Measurements from ENCODE around the gene MPG. TPM values are rescaled to one million over a fixed set of nuclear protein-coding genes. Genes with fewer than 3 reads are reported as not detected.

Gene MPG
- total RNA-seq, 1 experiment from 2014 or later: 85.7 TPM

- CTCF ChIA-PET: no interaction called here
- Histone ChIP-seq H3K36me3 (ENCODE audit: control insufficient read depth, insufficient read depth, low read length) (no peaks in the 10 kb centered on the region), H3K4me1 (ENCODE audit: control insufficient read depth, insufficient read depth, low read length) (peaks cover 42% of the 10 kb centered on the region), H3K27ac (ENCODE audit: low read length) (peak overlapping the region; percentile 86), H3K27me3 (ENCODE audit: control insufficient read depth, insufficient read depth, low read length) (no peaks in the 10 kb centered on the region), H3K9me3 (ENCODE audit: control insufficient read depth, insufficient read depth, low read depth, low read length) (no peaks in the 10 kb centered on the region), H3K4me3 (ENCODE audit: low read depth in 2 of 2, low read length in 2 of 2) (peak overlapping the region; percentile 81 to 84)
- in situ Hi-C loops (cut with HindIII; ENCODE audit: low pct_unique_long_range_greater_than_20kb, low sequenced_read_pairs): no loop called here
- POLR2A ChIA-PET: no interaction called here
- intact Hi-C loops (cut with micrococcal nuclease; ENCODE audit: unreplicated experiment): no loop called here
- ATAC-seq (peak; percentile 3; the same call in 1 of the 2 replicates), DNase-seq (ENCODE audit: low read depth, low spot score) (no peak)
- TF ChIP-seq, protein P1, sequence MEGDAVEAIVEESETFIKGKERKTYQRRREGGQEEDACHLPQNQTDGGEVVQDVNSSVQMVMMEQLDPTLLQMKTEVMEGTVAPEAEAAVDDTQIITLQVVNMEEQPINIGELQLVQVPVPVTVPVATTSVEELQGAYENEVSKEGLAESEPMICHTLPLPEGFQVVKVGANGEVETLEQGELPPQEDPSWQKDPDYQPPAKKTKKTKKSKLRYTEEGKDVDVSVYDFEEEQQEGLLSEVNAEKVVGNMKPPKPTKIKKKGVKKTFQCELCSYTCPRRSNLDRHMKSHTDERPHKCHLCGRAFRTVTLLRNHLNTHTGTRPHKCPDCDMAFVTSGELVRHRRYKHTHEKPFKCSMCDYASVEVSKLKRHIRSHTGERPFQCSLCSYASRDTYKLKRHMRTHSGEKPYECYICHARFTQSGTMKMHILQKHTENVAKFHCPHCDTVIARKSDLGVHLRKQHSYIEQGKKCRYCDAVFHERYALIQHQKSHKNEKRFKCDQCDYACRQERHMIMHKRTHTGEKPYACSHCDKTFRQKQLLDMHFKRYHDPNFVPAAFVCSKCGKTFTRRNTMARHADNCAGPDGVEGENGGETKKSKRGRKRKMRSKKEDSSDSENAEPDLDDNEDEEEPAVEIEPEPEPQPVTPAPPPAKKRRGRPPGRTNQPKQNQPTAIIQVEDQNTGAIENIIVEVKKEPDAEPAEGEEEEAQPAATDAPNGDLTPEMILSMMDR (IDR thresholded peaks at IDR 0.05): no peak
- TF ChIP-seq POLR2AphosphoS5 (IDR thresholded peaks at IDR 0.05; ENCODE audit: low read depth, low read length) (no peak), SIN3A (IDR thresholded peaks at IDR 0.05; ENCODE audit: borderline replicate concordance, insufficient read depth, low read depth, low read length) (no peak), TCF7L2 (IDR thresholded peaks at IDR 0.05; ENCODE audit: low read depth, low read length) (no peak), REST (IDR thresholded peaks at IDR 0.05; ENCODE audit: insufficient read depth in 1 of 2, low read depth in 2 of 2, low read length in 1 of 2) (no peak)
- BruUV-seq (replicated peaks): no TSS peak
Observed at GRCh38 chr16:78444-79150, 572 bp downstream of the MPG start.

GRCh38 chr16:79151-80054, 1.4 kb downstream of the MPG start:
- ATAC-seq (no peak), DNase-seq (ENCODE audit: low read depth, low spot score) (no peak)
- in situ Hi-C loops (cut with HindIII; ENCODE audit: low pct_unique_long_range_greater_than_20kb, low sequenced_read_pairs): no loop called here
- no peaks in the 10 kb centered on the region for H3K9me3 ChIP-seq (ENCODE audit: control insufficient read depth, insufficient read depth, low read depth, low read length)
- CTCF ChIA-PET: no interaction called here
- intact Hi-C loops (cut with micrococcal nuclease; ENCODE audit: unreplicated experiment): no loop called here
- POLR2A ChIA-PET: interaction anchor here (0.6 kb wide), 1 partner anchor 52 kb away, joined by 13 read pairs; no protein-coding TSS in a partner anchor
- peak overlapping the region; percentile 86 for H3K27ac ChIP-seq (ENCODE audit: low read length)
- H3K4me1 ChIP-seq (ENCODE audit: control insufficient read depth, insufficient read depth, low read length): peaks cover 44% of the 10 kb centered on the region
- TF ChIP-seq REST (IDR thresholded peaks at IDR 0.05; ENCODE audit: insufficient read depth in 1 of 2, low read depth in 2 of 2, low read length in 1 of 2): no peak
- TF ChIP-seq SIN3A (IDR thresholded peaks at IDR 0.05; ENCODE audit: borderline replicate concordance, insufficient read depth, low read depth, low read length): no peak
- TF ChIP-seq TCF7L2 (IDR thresholded peaks at IDR 0.05; ENCODE audit: low read depth, low read length): no peak
- no peak for TF ChIP-seq POLR2AphosphoS5 (IDR thresholded peaks at IDR 0.05; ENCODE audit: low read depth, low read length)
- TF ChIP-seq, protein P1 (IDR thresholded peaks at IDR 0.05): no peak
- H3K27me3 ChIP-seq (ENCODE audit: control insufficient read depth, insufficient read depth, low read length): no peaks in the 10 kb centered on the region
- BruUV-seq (replicated peaks): no TSS peak
- peak overlapping the region; percentile 81 to 84 for H3K4me3 ChIP-seq (ENCODE audit: low read depth in 2 of 2, low read length in 2 of 2)
- no peaks in the 10 kb centered on the region for H3K36me3 ChIP-seq (ENCODE audit: control insufficient read depth, insufficient read depth, low read length)
